GM08714 (cell line): ENCODE results near the gene RUNX2.
"Not testable (repeated sequence)": the region's sequence is repeated elsewhere in the genome, so short reads cannot be mapped to it uniquely, and the experiment has no call there.

ENCODE experiments used
- H3K4me3 ChIP-seq: fragments of 200-500 bp; sonication (Bioruptor generic); 2 replicates; pipeline ENCODE4 v1.5.1; 2014; ENCODE audit warnings: mild to moderate bottlenecking, low read length, inconsistent platforms
- ZNF274 ChIP-seq: IDR thresholded peaks from 2 replicates; pipeline ENCODE4 v1.6.1; 2012; ENCODE audit warnings: mild to moderate bottlenecking, low read depth, low read length

RUNX2 gene

GRCh38 chr6:45327956-45328522, at the start of gene RUNX2:
Gene RUNX2, plus strand, starts transcription at chr6:45328330. Its CDS starts 397 bp downstream, at chr6:45328727.
- no peak for TF ChIP-seq ZNF274
- no peak within 1 kb of the TSS for H3K4me3 ChIP-seq

DNA sequence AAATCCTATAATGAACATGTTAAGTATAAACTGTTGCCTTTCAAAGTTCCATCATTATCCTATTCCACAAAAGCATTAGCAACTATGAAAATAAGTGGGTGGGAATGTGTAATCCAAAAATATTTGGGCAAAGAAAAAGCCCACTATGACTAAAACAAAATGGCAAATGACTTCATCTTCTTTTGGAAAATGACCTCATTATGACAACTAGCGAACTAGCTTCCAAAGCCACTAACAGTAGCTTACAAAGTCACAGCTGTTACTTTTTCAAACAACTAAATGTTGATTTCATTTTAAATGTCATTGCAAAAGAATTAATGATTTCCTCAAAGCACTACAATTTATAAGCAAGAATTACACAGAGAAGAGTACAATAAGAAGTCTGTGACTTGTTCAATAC, 49.8 kb upstream of the RUNX2 start:
- H3K4me3 ChIP-seq = no peak overlapping the region
- TF ChIP-seq ZNF274 = no peak

DNA sequence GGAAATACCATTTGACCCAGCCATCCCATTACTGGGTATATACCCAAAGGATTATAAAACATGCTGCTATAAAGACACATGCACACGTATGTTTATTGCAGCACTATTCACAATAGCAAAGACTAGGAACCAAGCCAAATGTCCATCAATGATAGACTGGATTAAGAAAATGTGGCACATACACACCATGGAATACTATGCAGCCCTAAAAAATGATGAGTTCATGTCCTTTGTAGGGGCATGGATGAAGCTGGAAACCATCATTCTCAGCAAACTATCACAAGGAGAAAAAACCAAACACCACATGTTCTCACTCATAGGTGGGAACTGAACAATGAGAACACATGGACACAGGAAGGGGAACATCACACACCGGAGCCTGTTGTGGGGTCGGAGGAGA, 41.4 kb upstream of the RUNX2 start:
- H3K4me3 ChIP-seq = not testable (repeated sequence)

DNA sequence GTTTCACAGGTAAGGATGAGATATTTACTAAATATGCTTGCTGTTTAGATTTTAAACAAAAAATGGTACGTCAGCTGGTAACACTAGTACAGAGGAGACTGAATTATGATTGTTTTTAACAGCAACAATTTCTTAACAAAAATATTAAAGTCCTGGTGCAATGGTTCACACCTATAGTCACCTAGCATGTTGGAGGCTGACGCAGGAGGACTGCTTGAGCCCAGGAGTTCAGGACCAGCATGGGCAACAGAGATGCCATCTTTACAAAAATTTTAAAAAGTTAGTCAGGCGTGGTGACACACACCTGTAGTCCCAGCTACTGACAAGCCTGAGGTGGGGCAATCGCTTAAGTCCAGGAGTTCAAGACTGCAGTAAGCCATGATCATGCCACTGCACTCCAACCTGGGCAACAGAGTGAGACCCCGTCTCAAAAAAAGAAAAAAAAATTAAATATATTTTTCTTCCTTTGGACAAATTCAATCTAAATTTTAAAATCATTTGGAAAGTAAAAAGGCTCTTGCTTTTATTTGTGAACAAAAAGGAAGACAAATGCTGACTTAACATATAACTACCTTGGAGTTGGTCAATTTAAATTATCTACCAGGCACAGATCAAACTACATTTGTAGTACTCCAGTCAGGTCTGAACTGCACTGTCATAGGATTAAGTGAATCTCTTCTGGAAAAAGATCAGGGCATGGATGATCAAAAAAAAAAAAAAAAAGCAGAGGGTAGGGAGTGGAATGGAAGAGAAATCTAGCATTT, 38.2 kb upstream of the RUNX2 start:
- TF ChIP-seq ZNF274 = no peak
- H3K4me3 ChIP-seq = no peak overlapping the region

GRCh38 chr6:45293306-45293705, 34.8 kb upstream of the RUNX2 start:
- TF ChIP-seq ZNF274 = no peak
- H3K4me3 ChIP-seq = no peak overlapping the region

- not testable (repeated sequence) for H3K4me3 ChIP-seq
These were observed 33.9 kb upstream of the RUNX2 start for GRCh38 chr6:45294065-45294701.

- TF ChIP-seq ZNF274 = no peak
- H3K4me3 ChIP-seq = no peak overlapping the region
These were observed 30.8 kb upstream of the RUNX2 start for GRCh38 chr6:45297320-45297719.

DNA sequence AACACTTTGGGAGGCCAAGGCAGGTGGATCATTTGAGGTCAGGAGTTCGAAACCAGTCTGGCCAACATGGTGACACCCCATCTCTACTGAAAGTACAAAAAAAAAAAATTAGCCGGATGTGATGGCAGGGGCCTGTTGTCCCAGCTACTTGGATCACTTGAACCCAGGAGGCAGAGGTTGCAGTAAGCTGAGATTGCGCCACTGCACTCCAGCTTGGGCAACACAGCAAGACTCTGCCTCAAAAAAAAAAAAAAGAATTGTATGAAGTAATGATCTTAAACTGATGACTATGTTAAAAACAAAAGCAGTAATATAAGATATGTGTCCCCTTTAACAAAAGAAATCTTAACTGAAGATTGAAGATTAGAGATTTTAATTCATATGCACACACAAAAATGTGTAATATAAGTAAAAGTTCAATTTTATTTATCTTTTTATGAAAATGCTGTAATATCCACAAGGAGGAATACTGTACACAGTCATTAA, 29.0 kb upstream of the RUNX2 start:
- no peak overlapping the region for H3K4me3 ChIP-seq
- TF ChIP-seq ZNF274 = no peak

- no peak for TF ChIP-seq ZNF274
These were observed 27.4 kb upstream of the RUNX2 start for GRCh38 chr6:45300736-45301135.

DNA sequence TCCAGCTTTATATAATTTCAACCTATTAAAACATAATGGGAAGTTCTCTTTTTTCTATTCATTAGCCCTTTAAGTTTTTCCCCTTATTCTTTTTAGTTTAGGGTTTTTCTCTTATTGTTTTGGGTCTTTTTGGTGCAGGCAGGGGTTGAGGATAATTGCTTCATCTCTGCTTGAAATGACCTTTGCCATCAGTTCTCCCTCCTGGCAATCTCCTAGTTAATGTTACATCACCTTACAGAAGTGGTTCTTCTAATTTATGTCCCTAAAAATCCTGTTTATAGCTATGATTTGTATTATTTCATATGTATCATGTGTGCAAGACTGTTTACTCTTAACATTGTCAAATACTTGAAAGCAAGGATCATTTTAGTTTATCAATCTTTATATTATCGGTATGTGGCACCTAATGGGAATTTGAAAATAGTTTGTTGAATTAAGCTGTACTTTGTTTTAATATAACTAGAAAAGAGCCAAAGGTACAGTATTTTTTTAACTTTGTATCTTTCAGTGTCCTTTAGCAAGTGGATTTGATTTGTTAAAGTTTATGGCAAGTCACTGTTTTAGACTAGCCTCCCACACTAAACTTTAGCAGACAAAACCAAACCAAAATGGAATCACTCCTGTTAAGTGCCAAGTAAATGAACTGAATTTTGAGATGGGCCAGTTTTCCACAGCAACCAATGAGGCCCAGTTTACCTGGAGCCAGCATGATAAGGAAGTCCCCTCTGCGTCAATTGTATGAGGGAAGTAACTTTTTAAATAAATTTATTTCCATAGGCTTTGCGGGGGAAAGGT, 26.6 kb upstream of the RUNX2 start:
- no peak for TF ChIP-seq ZNF274
- H3K4me3 ChIP-seq = no peak overlapping the region

More at GRCh38 chr6:45300736-45301135, 27.4 kb upstream of the RUNX2 start:
- H3K4me3 ChIP-seq = no peak overlapping the region

DNA sequence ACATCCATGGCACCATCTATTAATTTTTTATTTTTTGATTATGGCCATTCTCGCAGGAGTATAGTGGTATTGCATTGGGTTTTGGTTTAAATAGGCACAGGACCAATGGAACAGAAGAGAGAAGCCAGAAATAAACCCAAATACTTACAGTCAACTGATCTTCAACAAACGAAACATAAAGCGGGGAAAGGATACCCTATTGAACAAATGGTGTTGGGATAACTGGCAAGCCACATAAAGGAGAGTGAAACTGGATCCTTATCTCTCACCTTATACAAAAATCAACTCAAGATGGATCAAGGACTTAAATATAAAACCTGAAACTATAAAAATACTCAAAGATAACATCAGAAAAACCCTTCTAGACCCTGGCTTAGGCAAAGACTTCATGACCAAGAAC, 25.3 kb upstream of the RUNX2 start:
- no peak for TF ChIP-seq ZNF274
- no peak overlapping the region for H3K4me3 ChIP-seq

DNA sequence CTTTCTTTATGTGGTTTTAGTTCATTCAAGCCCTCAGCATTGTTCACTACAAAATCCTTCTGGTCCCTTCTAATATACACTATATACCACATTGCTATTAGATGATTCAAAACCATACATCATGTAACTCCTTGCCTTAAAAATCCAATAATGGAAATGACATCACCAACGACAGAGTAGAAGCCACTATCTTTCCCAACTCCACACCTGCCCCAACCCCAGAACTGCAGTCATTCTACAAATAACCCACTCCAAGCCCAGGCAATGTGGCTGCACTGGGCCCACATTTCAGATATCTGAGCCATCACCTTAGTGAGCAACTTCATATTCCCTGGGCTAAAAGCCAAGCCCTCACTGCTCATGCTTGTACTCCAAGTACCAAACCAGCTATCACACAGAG, 22.6 kb upstream of the RUNX2 start:
- TF ChIP-seq ZNF274 = no peak
- no peak overlapping the region for H3K4me3 ChIP-seq

- TF ChIP-seq ZNF274 = no peak
- no peak overlapping the region for H3K4me3 ChIP-seq
These were observed 17.9 kb upstream of the RUNX2 start for GRCh38 chr6:45310118-45310788.

- H3K4me3 ChIP-seq = no peak overlapping the region
- no peak for TF ChIP-seq ZNF274
These were observed 14.0 kb upstream of the RUNX2 start for GRCh38 chr6:45314146-45314545.
